HG02973 (cell line): ENCODE measurements around the gene LRRFIP2.

ENCODE experiments used
- ATAC-seq: cut with Tn5 transposase; IDR thresholded peaks from one replicate; pipeline ENCODE4 v1.9.1; 2021; ENCODE audit warnings: moderate library complexity; ENCODE audit not compliant: unreplicated experiment

The LRRFIP2 gene

DNA sequence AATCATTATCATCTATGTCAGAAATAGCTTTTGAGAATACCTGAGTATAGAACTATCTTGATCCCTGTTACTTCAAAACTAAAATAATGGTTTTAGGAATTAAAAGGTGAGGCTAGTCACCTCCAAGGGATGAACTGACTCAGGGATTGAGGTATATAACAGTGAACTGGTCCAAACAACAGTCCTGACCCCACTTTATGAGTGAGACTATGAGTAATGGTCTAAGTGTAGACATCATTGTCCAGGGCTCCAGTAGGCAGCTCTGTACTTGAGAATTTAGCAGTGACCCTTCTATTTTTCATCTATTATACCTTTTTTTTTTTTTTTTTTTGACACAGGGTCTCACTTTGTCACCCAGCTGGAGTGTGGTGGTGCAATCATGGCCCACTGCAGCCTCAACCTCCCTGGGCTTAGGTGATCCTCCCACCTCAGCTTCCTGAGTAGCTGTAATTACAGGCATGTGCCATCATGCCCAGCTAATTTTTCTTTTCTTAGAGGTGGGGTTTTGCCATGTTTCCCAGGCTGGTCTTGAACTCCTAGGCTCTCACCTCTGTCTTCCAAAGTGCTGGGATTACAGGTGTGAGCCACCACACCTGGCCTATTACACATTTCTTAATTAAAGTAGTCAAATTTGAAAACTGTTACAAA lies 144.7 kb downstream of the LRRFIP2 start:
- no peak for ATAC-seq

DNA sequence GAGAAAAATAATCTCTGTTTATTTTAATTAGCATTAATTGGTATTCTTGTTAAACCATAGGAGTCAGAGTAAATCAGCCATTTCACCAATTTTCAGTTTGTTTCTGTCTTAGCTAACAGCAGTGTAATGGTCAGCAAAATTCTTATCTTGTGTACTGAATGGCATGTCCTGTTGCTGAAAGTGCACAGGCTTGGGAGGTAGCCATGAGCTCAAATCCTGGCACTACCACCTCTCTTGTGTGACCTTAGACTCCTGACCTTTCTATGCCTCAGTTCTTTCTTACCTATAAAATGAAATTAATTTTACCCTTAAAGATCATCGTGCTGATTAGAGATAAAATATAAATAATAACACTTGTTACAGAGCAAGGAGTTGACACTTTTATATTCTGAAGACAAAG lies 145.3 kb downstream of the LRRFIP2 start:
- ATAC-seq: no peak

DNA sequence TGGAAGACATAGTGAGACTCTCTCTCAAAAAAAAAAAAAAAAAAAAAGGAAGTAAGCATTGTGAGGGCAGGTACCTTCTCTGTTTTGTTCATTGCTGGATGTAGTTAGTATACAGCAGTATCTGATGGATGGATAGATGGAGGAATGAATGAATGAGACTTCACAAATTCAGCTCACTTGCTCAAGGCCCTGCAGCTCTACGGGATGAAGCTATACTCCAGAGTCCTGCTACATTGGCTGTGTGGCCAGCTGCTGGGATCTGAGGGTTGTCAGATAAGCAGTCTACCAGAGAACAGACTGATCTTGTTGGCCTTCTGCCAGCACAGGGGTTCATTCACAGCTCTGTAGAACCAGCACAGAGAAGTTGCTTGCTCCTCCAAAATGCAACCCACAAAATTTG lies 146.1 kb downstream of the LRRFIP2 start:
- no peak for ATAC-seq

DNA sequence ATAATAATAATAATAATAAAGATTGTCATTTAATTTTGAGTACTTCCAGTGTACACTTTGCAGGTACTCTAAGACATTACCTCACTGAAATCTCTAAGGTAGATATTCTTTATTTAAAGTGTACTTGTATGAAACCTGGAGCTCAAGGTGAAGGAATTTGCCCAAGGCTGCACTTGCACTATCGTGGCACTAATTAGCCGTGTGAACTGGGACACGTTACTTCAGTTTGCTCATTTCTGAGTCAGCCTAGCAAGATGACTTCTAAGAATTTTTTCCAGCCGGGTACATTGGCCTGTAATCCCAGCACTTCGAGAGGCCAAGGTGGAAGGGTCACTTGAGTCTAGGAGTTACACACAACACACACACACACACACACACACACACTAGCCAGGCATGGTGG lies 147.5 kb downstream of the LRRFIP2 start:
- ATAC-seq: no peak

DNA sequence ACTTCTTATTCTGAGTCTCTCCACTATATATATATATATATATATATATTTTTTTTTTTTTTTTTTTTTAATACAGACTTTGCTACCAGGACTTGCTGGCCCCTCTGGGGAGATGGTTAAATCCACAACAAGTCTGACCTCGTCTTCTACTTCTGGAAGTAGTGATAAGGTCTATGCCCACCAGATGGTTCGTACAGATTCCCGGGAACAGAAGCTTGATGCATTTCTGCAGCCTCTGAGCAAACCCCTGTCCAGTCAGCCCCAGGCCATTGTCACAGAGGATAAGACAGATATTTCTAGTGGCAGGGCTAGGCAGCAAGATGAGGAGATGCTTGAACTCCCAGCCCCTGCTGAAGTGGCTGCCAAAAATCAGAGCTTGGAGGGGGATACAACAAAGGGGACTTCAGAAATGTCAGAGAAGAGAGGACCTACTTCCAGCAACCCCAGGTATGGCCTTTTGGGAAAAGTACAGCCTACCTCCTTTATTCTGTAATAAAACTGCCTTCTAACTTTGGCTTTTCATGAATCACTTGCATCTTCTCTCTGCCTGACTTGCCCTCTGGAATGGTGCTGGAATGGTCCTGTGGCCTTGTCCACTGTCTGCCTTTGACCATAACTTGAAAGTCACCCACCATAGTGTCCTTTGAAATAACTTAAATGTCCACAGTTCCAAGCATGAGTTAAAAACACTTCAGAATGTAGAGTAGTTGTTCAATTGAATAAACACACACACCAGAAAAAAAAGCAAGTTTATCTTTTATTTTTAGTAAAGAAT lies 148.6 kb downstream of the LRRFIP2 start:
- ATAC-seq: no peak

DNA sequence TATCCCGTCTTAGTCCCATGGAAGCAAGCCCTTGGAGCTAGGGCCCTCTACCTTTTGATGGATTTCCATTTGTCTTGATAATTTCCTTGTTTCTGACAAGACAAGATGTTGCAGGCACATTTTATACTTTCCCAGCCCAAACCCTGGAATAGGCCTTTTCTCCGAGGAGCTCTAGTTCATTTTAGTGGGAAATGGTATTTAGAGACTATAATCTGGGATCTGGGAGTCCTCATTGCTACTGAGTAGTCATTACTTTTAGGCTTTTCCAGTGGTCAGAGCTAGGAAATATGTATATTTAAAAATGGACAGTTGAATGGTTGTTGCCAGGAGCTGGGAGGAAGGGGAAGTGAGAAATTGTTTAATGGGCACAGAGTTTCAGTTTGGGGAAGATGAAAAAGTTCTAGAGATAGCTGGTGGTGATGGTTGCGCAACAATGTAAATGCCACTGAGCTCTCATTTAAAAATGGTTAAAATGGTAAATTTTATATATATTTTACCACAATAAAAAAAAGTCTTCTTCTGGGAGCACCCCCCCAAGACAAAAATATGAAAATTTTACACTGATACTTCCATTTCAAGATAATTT lies 149.5 kb downstream of the LRRFIP2 start:
- no peak for ATAC-seq

DNA sequence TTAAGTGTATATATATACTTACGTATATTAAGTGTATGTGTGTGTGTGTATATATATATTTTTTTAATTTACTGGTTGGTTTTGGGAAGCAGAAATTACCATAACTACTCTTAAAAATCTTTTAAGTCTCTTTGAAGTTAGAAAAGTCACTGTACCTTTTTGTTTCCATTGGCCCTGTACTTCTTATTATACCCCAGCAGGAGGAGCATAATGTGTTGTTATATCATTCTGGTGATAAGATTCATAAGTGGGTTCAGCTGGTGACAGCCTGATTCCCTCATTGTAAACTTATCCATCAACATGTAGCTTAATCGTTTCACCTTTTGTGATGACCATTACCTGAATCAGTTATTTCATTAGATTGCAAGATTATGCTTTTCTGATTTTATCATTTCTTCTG lies 150.3 kb downstream of the LRRFIP2 start:
- ATAC-seq: no peak

DNA sequence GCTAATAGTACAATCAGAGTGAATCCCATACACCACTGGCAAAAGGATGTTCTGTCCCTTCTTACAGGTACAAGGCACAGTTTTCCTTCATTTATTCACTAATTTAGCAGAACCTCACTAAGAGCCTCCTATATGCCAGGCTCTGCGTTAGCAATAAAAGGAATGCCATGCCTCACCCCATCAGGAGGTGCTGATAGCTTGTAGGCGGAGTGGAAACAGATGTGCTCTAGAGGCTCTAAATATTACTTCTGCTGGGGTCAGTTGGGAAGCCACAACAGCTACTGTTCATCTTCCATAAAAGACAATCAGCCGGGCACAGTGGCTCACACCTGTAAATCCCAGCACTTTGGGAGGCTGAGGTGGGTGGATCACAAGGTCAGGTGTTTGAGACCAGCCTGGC lies 156.7 kb downstream of the LRRFIP2 start:
- no peak for ATAC-seq

DNA sequence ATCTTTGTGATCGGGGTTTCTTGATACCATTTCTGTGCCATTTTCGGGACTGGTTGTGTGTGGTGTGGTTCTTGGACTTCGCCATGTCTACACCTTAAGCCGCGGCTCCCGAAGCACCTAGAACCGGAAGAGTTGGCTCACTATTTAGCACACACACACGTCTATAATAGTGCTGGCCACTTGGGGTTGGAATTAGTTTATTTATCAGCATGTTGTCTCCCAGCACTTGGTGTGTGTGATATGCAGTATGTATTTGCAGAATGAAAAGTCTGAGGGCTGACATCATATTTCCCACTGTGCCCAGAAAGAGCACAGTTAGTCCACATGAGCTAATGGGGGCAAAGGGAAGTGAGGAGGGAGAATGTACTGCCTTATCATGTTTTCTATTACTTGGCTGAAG lies 157.5 kb downstream of the LRRFIP2 start:
- ATAC-seq: no peak

DNA sequence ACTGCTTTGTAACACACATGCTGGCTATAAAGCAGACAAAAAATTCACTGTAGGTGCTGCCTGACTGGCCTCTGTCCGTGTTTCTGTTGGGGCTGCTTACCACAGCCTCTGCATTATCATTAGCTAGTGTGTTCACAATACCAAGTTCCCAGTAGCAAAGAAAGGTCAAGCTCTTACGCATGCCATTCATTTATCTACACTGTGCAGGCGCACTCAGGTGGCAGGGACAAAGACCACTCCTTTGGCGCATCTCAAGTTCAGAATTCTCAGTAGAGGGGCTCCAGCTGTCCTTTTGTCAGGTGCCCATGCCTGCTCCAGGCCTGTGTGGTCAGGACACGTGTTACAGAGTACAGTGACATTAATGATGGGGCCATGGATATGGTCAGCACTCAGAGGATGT lies 158.7 kb downstream of the LRRFIP2 start:
- ATAC-seq: no peak

DNA sequence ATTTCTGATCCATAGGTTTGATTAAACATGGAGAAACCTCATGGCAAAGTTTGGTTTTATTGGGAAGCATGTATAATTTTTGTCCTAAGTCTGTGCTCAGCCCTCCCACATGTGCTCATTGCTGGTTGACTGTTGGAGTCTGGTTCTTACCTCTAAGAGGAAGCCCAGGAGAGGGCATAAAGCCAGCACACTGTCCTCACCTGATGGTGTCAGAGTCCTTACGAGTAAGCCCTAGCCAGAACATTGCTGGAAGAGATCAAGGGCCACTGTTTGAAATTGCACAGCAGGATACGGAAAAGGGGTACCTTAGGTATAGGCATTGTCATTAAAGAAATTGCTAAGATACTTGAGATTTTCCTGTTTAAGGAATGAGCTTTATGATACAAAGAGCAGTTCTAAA lies 159.8 kb downstream of the LRRFIP2 start:
- ATAC-seq: no peak
